NCI-H2227 (cell line): ENCODE data around the gene SYTL1.
"Not testable (repeated sequence)": the region's sequence is repeated elsewhere in the genome, so short reads cannot be mapped to it uniquely, and the experiment has no call there.

Source experiments
- DNase-seq: peaks from one replicate; lab custom pipeline; 2025; ENCODE audit not compliant: unreplicated experiment; lab: John Stamatoyannopoulos, UW

SYTL1 gene

DNA sequence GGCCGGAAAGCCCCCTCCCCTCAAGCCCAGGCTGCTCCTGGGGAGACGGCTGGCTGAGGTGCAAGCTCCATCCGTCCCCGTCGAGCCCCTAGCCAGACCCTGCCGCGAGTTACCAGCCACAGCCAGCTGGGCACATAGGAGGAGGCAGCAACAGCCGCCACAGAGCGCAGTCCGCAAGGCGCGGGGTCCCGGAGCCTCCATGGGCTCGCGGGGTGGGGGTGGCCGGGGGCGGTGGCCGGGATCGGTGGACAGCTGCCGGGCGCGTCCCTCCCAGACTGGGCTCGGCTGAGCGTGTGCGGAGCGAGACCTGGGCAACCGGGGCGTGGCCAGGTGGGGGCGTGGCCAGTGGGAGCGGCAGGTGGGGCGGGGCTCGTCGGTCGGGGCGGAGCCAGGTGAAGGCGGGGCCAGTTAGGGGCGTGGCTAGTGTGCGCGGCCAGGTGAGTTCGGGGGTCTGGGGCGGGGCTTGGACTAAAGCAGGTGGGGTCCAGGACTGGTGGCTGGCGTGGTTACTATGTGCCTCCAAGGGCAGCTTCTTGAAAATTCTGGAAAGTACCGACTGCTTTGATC, 41.3 kb downstream of the SYTL1 start, which contains the start of gene CD164L2:
Gene CD164L2, minus strand, starts transcription at position 295 of the 567 bp plus-strand sequence. Its CDS starts 94 bp downstream, at position 201.
- no peak for DNase-seq

DNA sequence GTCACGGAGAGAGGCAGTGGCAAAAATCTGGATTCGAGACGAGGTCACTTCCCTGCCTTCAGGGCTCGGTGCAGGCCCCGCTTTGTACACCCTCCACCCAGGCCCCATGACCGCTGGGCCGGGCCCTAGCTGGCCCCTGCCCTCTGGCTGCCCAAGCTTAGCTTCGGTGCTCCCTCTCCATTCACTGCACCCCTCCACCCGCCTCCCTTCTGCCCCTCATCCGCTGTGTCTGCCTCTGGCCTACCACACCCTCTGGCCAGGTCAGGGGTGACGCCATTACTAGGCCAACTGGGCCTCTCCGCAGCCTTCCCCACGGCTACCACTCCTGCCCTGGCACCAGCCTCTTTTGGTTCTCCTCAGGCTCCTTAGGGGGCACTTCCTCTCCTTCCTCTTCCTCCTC, 41.8 kb downstream of the SYTL1 start:
- no peak for DNase-seq

DNA sequence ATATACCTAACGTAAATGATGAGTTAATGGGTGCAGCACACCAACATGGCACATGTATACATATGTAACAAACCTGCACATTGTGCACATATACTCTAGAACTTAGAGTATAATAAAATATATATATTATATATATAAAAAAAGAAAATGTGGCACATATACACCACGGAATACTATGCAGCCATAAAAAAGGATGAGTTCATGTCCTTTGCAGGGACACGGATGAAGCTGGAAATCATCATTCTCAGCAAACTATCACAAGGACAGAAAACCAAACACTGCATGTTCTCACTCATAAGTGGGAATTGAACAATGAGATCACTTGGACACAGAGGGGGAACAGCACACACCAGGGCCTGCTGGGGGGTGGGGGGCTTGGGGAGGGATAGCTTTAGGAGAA, 43.0 kb downstream of the SYTL1 start:
- not testable (repeated sequence) for DNase-seq

DNA sequence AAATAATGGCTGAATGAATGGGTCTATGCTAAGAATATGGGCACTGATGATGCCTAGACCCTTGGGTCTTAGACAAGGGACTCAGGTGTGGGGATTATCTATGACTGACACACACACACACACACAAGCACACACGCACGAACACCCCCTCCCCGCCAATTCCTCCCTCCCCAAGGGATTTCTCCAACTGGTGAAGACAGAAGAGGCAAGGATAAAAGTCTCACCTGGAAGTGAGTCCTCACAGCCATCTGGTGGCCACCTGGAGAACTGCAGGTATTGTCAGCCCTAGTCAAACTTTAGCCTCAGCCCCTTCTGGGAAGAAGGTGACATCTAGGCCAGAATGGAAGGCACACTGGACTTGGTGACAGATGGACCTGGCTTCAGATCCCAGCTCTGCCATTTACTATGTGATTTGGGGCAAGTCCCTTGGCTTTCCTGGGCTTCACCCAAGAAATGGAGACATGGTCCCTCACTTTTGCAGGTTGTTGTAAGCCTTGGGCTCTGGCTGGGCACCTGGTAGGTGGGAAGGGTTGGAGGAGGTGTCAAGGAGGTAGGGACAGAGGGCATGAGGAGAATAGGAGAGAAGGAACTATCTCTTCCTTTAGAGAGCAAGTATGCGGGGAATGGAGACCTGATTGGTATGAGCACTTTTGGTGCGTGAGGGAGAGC, 46.6 kb downstream of the SYTL1 start:
- DNase-seq = peak; percentile 68

DNA sequence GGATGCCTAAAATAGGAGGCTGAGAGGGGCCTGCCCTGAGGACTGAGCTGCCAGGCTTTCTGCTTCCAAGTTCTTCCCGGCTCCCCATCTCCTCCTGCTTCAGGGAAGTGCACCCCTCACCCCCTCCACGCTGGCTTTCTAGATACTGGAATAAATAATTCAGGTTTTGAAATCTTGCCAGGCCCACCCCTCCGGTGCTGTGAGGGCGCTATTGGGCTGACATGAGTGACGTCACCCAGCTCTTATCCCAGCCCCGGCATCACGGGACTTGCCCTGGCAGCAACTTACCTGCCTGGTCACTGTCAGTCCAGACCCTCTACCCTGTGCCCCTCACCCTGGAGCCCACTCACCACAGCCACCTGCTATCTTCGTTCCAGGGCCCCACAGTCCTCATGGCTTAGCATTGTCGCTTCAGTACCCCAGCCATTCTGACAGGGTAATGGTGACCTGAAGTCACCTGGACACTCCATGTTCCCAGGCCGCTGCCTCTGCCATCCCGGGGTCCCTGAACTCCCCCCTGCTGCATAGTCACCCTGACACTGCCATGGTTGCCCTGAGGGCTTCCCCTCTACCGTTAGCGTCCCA, 49.8 kb downstream of the SYTL1 start:
- peak; percentile 79 for DNase-seq

DNA sequence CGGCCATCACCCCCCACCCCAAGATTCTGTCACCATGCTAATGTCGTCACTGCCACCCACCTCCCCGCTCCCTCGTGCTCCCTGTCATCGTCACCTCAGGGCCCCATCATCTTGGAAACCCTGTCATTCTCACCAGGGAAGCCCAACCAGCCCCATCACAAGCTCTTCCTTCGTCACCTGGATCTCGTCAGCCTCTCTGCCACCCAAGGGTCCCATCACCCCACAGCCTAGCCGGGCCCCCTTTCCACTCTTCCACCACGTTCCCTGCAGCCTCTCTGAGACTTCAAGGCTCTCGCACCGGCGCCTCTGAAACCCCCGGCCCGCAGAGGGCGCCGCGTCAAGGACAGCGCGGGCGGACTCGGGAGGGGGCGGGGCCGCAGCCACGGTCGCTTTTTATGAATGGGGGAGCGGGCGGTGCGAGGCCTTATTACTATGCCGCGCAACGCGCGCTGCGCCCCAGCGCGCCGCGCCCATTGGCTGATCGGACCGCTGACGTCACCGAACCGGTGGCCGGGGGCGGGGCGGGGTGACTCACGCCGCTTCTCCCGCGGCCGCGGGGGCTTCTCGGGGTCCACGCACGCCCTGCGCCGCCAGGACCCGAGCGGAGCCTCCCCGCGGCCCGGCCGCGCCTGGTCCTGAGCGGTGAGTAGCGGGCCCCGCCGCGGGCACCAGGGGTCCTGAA, 50.4 kb downstream of the SYTL1 start, which contains the start of gene GPR3:
Gene GPR3, plus strand, starts transcription at position 527 of the 682 bp plus-strand sequence. CDS start 1,177 bp downstream, outside the sequence.
- peak; percentile 97 for DNase-seq

DNA sequence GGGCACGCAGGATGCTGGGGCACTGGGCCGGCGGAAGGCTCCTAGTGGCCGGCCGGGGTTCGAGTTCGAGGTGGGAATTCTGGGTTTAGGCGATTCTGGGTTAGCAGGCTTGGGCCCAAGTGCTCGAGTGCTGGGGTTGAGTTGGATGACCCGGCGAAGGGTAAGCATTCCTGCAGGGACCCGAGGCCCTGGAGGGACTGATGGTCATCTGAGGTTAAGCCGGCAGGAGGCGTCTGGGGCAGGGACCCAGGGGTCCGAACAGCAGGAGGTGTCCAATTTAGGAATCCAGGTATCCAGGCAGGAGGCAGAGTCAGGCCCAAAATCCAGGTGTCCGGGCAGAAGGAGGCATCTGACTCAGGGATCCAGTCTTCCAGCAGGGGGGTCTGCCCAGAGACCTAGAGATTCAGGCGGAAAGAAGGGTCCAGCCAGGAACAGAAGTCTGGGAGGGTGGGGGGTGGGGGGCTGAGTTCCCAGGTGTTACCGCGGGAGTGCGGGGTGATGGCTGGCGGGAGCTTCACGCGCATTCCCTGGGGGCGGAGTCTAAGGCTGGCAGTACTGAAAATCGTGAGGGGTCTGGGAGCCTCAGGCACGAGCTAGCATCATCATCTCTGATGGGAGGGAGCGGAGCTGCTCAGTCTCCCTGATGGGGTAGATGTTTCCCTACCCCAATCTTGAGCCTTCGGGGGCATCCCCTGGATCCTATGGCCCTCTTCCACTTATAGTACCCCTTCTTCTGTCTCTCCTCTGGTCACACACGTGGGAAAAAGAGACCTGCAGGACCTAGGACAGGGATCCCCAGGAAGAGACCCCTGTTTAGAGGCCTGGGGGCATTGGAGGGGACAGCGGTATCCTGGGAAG, 51.2 kb downstream of the SYTL1 start:
- DNase-seq = peak; percentile 57

DNA sequence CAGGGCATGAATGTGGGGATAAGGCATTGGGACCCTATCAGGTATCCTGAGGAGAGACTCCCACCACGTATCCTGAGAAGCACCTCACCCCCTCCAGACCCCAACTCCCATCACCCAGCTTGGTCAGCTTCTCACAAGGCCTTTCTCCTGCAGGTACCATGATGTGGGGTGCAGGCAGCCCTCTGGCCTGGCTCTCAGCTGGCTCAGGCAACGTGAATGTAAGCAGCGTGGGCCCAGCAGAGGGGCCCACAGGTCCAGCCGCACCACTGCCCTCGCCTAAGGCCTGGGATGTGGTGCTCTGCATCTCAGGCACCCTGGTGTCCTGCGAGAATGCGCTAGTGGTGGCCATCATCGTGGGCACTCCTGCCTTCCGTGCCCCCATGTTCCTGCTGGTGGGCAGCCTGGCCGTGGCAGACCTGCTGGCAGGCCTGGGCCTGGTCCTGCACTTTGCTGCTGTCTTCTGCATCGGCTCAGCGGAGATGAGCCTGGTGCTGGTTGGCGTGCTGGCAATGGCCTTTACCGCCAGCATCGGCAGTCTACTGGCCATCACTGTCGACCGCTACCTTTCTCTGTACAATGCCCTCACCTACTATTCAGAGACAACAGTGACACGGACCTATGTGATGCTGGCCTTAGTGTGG, 51.9 kb downstream of the SYTL1 start:
- no peak for DNase-seq

DNA sequence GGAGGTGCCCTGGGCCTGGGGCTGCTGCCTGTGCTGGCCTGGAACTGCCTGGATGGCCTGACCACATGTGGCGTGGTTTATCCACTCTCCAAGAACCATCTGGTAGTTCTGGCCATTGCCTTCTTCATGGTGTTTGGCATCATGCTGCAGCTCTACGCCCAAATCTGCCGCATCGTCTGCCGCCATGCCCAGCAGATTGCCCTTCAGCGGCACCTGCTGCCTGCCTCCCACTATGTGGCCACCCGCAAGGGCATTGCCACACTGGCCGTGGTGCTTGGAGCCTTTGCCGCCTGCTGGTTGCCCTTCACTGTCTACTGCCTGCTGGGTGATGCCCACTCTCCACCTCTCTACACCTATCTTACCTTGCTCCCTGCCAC, 52.4 kb downstream of the SYTL1 start:
- no peak for DNase-seq

DNA sequence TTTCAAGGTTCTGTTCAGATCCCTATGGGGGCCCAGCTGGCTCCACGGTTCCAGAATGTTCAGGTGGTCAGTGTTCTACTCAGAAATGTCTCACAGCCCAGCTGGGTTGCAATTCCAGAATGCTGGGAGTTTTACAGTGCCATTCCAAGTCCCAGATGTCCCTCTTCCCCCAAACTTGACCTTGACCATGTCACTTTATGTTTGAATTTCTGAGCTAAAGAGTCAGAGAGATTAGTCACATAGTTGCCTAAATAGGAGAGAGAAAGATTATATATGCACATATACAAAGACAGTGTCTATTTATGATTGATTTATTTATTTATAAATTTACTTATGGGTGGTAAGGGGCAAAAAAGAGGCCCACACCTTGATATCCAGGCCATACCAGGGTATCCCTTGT, 53.1 kb downstream of the SYTL1 start:
- DNase-seq = no peak

DNA sequence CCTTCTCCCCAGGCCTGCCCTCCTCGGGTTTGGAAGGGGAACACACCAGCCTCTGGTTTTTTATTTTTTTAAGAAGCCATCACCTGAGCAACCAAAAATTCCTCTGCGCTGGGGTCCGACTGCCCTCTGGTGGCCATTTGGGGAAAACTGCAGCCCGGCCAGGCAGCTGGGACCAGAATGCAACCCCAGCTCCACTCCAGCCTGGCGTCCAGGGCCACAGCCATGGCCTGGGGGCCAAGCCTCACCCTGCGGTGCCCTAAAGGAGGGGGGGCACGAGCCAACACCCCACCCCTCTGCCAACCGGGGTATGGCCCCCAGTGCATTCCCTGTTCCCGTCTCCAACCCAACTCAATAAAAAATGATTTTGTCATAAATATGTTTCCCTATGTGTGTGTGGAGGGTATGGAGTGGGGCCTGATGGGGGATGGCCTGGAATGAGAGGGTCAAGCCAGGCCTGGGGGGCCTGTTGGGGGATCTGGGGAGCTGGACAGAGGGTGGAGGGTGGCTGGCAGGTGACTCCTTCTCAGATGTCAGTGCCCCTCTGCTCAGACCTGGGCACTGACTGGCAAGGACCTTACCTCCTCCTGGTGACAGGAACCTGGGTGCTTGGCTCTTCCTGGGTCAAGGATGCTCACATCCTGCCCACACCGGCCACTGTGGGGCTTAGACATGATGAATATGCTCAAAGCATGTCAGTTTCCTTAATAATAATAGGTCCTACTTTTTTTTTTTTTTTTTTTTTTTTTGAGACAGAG, 53.8 kb downstream of the SYTL1 start:
- peak; percentile 82 for DNase-seq

DNA sequence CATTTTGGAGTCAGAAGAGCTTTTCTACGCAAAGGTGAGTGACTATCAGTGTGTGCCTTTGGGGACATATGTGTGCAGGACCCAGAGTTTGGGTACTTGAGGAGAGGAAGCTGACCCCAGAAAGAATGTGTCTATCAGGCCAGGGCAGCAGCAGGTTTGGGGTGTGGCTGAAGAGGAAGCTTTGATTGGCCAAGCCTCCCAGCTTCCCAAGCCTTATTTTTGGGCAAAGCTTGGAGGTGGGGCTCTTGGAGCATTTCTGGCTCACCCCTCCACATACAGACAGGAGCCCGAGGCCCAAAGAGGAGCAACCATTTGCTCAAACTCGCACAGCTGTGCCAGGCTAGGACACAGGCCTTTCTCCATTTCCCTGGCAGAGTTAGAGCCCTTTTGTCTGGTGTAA, 55.3 kb downstream of the SYTL1 start:
- no peak for DNase-seq

DNA sequence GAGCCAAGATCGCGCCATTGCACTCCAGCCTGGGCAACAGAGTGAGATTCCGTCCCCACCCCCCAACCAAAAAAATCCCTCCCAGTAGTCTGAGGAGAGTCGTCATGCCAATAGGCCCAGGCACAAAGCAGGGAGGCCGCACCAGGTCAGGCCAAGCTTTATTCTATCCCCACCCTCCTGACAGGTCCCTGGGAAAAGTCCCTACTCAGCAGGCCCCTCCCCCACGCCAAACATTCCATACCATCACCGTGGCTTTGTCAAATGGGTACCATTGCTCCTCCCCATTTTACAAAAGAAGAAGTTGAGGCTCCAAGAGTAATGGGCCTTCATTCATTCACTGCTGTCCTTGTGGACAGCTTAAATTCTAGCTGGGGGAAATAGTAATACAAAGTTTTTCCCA, 55.9 kb downstream of the SYTL1 start:
- no peak for DNase-seq

DNA sequence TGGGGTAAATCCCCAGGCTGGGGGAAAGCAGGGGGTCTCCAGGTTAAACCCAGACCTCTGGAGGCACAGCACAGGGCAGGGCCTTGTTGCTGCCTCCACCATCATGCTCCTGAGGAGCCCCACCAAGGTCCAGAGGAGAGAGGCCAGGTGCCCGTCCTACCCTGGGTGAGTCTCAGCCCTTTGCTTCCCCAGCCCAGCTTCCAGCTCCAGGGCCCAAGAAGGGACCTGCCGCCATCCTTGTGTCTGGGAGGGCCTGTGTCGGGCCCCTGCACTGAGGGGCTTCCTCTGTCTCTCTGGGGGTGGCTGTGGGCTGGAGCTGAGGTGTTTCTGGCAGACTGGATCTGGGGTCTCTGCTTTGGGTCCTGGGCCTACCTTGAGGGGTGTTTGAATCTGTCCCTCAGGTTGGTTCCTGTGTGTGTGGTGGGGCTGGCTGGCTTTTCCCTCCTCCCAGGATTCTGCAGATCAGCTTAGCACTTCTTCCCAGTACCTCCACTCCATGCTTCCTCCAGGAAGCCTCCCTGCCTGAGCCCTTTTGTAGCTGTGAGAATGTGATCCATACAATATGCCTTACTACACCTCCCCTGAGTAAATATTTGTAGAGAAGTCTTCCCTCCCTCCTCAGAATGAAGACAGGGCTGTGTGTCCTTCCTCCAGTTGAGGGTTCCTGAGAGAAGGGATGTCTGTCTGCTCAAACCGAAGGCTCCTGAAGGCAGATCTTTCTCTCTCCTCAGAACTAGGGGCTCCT, 56.8 kb downstream of the SYTL1 start:
- no peak for DNase-seq

DNA sequence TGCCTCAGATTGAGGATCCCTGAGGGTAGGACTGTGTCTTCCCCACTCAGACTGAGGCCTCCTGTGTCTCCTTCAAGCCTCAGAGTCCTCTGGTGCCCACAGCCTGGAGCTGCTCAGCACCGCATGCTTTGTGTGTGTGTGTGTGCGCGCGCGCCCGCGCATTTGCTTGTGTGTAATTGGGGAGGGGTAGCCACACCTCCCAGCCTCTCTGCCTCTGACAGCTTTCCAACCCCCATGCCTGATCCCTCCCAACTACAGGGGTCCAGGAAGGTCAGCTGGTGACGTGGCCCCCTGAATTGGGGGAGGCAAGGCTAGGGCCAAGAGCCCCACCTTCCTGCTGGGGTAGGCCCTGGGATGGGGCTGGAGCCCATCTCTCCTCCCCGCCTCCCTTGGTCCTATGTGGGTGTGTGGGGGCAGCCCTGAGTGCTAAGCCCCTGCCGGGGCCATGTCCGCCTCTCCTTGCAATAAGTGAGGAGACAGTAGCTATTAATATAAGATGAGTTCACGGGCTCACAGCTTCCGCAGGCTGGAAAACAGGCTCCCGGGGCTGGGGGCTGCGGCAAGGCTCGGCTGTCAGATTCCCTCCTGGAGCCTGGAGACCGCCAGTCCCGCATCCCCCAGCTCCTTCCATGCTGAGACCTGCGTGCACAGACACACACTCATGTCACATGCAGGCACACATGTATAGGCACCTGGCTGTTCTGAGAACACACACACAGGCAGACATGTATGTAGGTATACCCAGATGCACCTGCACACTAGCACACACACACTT, 57.6 kb downstream of the SYTL1 start:
- DNase-seq = peak; percentile 89

DNA sequence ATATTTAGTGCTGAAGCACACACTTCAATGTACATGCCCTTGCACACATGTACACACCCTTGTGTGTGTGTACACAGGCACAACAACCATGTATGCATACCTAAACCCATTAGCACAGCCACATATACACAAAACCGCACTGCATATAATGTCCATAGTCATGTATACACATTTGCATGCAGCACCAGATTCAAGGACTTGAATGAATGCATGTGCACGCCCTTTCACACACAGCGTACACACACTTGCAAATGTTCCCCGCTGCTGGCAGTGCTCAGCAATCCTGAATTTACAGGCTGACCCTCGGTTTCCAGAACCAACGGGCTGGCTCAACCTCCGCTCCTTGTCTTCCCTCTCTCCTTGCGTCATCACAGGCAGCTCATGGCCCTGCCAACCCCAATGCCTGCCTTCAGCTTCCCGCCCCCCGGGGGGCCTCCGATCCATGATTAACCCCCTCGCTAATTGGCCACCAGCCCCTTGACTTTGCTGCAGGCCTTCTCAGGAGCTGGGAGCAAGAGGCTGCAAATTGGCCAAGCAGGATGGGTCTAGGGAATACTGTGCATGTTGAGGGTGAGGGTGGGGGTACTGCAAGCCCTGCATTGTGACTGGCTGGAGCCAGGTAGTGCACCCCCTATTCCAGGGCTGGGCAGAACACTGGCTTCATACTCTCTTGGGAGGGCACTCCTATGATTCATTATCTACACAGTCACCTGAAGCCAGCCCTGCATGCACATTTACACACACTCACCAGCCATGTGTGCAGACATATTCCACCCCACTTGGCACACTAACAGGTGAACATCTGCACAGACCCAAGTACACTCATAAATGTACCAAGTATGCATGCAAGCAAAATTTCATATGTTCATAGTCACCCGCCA, 58.5 kb downstream of the SYTL1 start:
- peak; percentile 39 for DNase-seq

DNA sequence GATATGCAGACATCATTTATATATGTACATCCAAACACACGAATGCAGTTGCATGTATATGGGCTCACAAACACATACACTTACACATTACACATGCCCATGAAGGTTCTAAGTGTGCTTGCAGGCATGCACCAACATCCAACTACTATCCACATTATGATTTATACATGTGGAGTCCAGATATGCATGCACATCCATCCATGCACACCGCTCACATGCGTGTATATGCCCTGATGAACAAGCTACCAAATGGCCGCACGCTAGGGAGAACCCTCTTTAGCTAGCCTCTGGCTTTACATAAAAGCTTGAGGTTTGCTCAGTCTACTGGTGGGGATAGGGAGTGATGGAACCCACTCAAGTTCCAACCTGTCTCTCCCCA, 59.1 kb downstream of the SYTL1 start:
- DNase-seq = no peak
